ENCODE measurements around the gene AK5. TPM values are rescaled to one million over a fixed set of nuclear protein-coding genes. Genes with fewer than 3 reads are reported as not detected.

The AK5 gene
- total RNA-seq, 4 donors from 2014 or later: 0.17 to 1.6 (median 0.56) TPM; not detected in 1

DNA sequence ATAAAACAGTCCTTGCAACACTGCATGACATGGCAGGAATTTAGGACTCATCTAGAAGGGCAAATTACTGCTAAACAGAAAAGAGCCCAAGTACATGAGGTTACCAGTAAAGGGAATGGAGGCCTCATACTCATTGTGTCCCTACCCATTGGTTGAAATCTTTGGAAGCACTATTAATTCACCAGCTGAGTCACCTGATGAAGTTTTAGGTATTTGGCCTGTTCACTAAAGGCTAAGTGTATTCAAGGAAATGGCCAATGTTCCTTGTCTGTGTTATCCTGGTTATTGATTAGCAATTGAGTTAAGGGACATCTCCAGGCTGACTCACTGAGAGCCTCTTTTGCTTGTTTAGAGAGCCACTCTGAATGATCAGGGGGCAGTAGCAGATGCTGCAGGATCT lies 212.2 kb downstream of the AK5 start:
- H3K36me3 ChIP-seq: no peaks in the 10 kb centered on the region
- no peak overlapping the region for H3K27ac ChIP-seq
- H3K4me1 ChIP-seq: no peaks in the 10 kb centered on the region
- DNase-seq: no peak
- no peak overlapping the region for H3K4me3 ChIP-seq (replicated peaks in 1 of 3)
- TF ChIP-seq POLR2A (IDR thresholded peaks at IDR 0.05): no peak
- TF ChIP-seq, protein P1, sequence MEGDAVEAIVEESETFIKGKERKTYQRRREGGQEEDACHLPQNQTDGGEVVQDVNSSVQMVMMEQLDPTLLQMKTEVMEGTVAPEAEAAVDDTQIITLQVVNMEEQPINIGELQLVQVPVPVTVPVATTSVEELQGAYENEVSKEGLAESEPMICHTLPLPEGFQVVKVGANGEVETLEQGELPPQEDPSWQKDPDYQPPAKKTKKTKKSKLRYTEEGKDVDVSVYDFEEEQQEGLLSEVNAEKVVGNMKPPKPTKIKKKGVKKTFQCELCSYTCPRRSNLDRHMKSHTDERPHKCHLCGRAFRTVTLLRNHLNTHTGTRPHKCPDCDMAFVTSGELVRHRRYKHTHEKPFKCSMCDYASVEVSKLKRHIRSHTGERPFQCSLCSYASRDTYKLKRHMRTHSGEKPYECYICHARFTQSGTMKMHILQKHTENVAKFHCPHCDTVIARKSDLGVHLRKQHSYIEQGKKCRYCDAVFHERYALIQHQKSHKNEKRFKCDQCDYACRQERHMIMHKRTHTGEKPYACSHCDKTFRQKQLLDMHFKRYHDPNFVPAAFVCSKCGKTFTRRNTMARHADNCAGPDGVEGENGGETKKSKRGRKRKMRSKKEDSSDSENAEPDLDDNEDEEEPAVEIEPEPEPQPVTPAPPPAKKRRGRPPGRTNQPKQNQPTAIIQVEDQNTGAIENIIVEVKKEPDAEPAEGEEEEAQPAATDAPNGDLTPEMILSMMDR (IDR thresholded peaks at IDR 0.05): no peak
- no peaks in the 10 kb centered on the region for H3K27me3 ChIP-seq
- intact Hi-C loops (cut with DNase I): no loop called here
- H3K9me3 ChIP-seq: no peaks in the 10 kb centered on the region

DNA sequence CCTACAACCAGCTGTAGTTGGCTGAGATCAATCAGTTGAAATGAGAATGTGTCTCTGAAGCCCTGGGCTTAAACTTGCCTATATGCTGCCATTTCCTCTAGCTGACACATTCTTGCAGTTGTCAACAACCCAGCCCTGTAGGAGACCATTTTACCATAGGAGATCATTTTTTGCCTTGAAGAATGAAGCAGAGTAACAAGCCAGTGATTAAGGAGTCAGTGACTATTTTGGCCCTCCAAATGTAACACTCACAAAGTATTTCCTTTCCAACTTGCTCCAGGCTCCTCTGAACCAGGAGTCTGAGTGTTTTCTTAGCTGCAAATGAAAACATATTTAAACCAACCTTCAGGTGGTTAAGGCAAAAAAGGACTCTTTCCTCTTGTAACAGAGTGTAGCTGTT lies 217.1 kb downstream of the AK5 start:
- intact Hi-C loops (cut with DNase I): no loop called here
- no peaks in the 10 kb centered on the region for H3K9me3 ChIP-seq
- H3K36me3 ChIP-seq: no peaks in the 10 kb centered on the region
- H3K27me3 ChIP-seq: no peaks in the 10 kb centered on the region
- H3K4me1 ChIP-seq: no peaks in the 10 kb centered on the region
- no peak for DNase-seq
- H3K4me3 ChIP-seq (replicated peaks in 1 of 3): no peak overlapping the region
- no peak for TF ChIP-seq POLR2A (IDR thresholded peaks at IDR 0.05)
- TF ChIP-seq, protein P1 (IDR thresholded peaks at IDR 0.05): no peak
- no peak overlapping the region for H3K27ac ChIP-seq

DNA sequence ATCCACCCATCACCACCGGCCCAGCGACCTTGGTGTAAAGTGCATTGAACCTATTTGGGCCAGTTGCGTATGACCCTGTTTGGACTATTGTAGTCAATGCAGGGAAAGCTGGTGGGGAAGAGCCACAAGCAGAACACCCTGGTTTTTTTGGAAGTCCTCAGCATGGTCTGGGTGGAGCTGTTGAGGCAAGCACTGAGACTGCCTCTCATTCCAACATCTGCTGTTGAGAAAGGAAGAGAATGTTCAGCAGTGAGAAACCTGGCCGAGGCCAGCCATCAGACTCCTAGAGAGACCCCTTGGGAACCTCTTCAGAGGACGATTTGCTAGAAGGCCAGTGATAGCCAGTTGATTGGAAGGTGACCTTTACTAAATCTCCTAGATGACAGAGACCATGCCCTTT lies 217.6 kb downstream of the AK5 start:
- Histone ChIP-seq H3K27ac (no peak overlapping the region), H3K4me3 (replicated peaks in 1 of 3) (no peak overlapping the region), H3K4me1 (no peaks in the 10 kb centered on the region), H3K9me3 (no peaks in the 10 kb centered on the region), H3K36me3 (no peaks in the 10 kb centered on the region), H3K27me3 (no peaks in the 10 kb centered on the region)
- intact Hi-C loops (cut with DNase I): no loop called here
- whole genome bisulfite sequencing, 2 donors: 83 to 90% methylated on average over 5 of the region's 5 CpGs
- TF ChIP-seq, protein P1 (IDR thresholded peaks at IDR 0.05): no peak
- TF ChIP-seq POLR2A (IDR thresholded peaks at IDR 0.05): no peak
- no peak for DNase-seq

DNA sequence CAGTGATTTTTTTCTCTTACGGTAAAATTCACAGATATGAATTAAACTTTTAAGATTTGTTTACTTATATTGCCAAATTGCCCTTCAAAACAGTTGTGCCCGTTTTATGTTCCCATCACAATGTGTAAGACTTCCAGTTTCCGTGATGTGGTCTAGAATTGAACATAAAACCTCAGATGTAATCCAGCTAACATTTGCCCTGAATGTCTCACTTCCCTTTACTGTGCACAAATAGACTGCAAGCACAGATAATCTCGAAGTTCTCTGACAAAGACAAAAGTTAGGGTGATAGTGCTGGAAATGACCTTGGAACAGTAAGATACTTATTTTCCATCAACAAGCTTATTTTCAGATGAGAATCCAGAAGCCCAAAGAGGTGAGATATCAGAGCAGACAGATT lies 223.2 kb downstream of the AK5 start:
- WGBS, 2 donors: 82 to 85% methylated on average over 4 of the region's 4 CpGs
- Histone ChIP-seq H3K36me3 (no peaks in the 10 kb centered on the region), H3K4me3 (replicated peaks in 1 of 3) (no peak overlapping the region), H3K27me3 (no peaks in the 10 kb centered on the region), H3K27ac (no peak overlapping the region), H3K4me1 (no peaks in the 10 kb centered on the region), H3K9me3 (no peaks in the 10 kb centered on the region)
- intact Hi-C loops (cut with DNase I): no loop called here
- no peak for TF ChIP-seq POLR2A (IDR thresholded peaks at IDR 0.05)
- TF ChIP-seq, protein P1 (IDR thresholded peaks at IDR 0.05): no peak
- DNase-seq: no peak

DNA sequence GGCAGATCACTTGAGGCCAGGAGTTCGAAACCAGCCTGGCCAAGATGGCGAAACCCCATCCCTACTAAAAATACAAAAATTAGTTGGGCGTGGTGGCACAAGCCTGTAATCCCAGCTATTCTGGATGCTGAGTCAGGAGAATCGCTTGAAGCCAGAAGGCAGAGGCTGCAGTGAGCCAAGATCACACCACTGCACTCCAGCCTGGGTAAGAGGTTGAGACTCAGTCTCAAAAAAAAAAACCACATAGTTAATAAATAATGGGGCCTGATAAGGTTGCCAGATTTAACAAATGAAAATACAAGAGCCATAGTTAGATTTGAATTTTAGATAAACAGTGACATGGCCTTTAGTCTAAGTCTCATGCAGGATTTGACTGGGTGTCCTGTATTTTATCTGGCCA lies 225.0 kb downstream of the AK5 start:
- no peaks in the 10 kb centered on the region for H3K27me3 ChIP-seq
- intact Hi-C loops (cut with DNase I): no loop called here
- 93 to 96% methylated on average over 4 of the region's 4 CpGs for WGBS, 2 donors
- no peak for TF ChIP-seq POLR2A (IDR thresholded peaks at IDR 0.05)
- TF ChIP-seq, protein P1 (IDR thresholded peaks at IDR 0.05): no peak
- H3K9me3 ChIP-seq: no peaks in the 10 kb centered on the region
- no peak overlapping the region for H3K27ac ChIP-seq
- H3K4me3 ChIP-seq (replicated peaks in 1 of 3): no peak overlapping the region
- H3K4me1 ChIP-seq: no peaks in the 10 kb centered on the region
- no peaks in the 10 kb centered on the region for H3K36me3 ChIP-seq
- no peak for DNase-seq
